CD4-positive, alpha-beta T cell treated with Interleukin-17A for 4 hours (primary cell): ENCODE measurements around the gene GLRX3.

Experiments
- DNase-seq: peaks from one replicate; pipeline ENCODE4 v3.0.0-alpha.2; 2020; ENCODE audit warnings: mixed read lengths

The GLRX3 gene

DNA sequence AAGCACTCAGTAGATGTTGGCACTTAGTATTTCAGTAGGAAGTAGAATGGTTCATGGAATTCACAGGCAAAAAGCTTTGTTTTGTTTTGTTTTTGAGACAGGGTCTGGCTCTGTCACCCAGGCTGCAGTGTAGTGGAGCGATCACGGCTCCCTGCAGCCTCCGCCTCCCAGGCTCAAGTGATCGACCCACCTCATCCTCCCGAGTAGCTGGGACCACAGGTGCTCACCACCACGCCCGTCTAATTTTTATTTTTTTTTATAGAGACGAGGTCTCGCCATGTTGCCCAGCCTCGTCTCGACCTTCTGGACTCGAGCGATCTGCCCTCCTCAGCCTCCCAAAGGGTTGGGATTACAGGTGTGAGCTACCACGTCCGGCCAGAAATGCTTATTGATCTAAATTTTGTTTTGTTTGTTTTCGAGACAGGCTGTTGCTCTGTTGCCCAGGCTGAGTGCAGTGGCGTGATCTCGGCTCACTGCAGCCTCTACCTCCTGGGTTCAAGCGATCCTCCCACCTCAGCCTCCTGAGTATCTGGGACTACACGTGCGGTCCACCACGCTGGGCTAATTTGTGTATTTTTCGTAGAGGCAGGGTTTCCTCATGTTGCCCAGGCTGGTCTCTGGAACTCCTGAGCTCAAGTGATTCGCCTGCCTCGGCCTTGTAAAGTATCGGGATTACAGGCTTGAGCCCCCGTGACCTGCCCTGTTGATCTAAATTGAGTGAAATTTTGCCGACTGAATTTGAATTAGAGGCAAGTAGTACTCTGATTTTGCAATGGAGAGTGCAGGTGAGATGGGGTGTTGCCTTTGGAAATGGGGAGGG is 1.7 kb downstream of the GLRX3 start:
- DNase-seq: no peak

- no peak for DNase-seq
Measured at GRCh38 chr10:130138479-130138866, 2.3 kb downstream of the GLRX3 start.

DNA sequence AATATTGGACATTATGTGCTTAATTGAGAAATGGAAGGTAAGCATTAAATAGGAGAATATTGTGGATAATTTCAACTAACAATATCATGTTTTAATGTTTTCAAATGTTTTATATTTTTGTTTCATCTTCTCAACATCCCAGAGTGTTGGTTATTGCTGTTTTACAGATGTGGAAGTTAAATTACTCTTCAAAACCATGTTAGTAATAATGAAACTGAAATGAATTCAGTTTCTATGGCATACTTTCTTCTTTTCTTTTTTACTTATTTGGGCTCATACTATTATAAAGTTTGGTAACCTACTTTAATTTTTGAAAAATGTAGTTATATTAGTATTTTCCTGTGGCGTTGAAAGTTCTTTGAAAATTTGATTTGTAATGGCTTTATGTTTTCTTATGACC is 4.2 kb downstream of the GLRX3 start:
- DNase-seq: no peak

- DNase-seq: no peak
Measured at GRCh38 chr10:130141038-130141437, 4.8 kb downstream of the GLRX3 start.

DNA sequence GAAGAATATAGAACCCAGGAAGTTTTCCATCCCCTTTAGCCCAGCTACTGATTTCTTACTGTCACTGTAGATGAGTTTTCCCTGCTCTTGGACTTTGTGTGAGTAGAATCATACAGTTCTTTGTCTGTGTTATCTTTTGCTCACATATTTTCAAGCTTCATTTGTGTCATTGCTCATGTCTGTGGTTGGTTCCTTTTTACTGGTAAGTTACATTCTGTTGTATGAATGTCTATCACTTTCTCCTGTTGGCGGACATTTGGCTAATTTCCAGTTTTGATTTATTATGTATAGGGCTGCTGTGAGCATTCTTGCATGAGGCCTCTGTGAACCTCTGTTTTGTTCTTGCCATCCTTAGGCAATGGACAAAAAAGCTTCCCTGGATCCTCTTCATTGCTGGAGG is 5.3 kb downstream of the GLRX3 start:
- no peak for DNase-seq

GRCh38 chr10:130141878-130142277 is 5.7 kb downstream of the GLRX3 start:
- peak; percentile 17 for DNase-seq

DNA sequence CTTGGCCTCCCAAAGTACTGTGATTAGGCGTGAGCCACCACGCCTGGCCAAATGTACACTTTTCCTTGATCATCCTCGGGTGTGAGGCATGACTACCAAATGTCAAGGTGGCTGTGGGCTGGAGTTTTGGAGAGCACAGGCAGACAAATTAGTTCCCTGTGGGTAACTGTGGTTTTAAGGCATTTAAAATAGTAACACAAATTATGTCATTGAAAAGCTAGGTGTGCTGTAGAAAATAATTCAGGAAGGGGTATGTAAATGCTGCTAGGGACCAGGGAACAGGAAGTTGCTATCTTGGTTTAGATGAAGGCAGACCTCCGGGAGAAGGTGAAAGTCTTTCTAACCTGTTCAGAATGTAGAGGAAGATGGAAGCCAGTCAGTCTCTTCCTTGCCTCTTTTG is 9.9 kb downstream of the GLRX3 start:
- no peak for DNase-seq

DNA sequence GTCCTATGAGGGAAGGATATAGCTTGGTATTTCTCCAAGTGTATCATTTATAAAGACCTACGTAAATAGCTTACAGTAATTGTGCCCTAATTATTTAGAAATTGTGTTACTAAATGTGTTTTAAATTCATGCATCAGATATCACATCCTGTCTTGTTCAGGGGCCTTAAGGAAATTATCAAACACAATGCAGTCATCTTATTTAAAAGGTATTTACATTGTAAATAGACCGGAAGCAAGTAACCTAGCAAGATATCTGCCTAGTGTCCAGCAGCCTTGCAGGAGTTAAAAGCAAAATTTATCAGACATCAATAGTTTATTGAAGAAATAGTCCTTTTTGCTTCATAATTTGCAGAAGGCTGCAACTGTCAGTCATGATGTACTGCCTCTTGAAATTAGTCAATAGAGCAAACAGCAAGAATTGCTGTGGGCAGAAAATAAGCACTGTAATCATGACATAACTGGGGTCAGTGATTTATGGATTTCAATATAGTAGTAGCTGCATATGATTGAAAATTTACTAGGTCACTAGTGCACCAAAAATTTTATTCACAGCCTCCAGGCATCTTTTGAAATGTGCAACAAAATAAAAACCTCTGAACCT is 23.1 kb downstream of the GLRX3 start:
- no peak for DNase-seq

GRCh38 chr10:130160775-130161174 is 24.6 kb downstream of the GLRX3 start:
- no peak for DNase-seq

DNA sequence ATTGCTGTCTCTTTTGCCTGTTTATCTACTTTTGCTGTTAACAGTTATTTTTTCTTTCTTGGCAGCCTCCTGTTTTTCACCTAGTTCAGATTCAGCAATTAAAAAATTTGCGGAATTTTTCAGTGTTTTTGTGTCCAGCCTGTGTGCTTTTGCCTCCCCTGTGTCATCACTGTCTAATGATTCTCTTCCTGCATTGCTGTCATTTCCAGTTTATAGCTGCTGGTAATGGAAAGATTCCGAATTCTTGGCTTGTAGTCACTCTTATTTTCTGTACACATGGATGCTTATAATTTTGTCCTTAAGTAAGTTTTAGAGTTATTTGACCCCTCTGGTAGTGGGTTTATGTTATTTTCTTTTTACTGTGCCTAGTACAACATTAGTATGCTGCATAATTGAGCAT is 25.1 kb downstream of the GLRX3 start:
- no peak for DNase-seq

DNA sequence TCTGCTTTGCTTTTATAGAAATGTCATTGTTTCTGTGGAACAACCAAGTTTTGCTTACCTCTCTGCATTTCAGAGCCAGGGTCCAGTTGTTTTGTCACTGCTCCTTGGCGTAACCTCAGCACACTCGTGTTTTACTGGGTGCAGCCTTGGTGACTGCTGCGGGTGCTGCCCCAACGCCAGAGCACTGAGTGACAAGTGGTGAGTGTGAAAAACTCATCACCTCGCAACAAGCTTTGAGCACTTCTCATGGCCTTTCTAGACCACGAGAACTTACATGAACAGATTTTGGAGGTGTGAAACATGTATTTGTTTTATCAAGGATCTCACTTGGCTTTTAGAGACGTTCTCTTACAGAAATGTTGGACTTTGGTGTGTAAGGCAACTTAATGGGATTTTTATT is 31.0 kb downstream of the GLRX3 start:
- no peak for DNase-seq

DNA sequence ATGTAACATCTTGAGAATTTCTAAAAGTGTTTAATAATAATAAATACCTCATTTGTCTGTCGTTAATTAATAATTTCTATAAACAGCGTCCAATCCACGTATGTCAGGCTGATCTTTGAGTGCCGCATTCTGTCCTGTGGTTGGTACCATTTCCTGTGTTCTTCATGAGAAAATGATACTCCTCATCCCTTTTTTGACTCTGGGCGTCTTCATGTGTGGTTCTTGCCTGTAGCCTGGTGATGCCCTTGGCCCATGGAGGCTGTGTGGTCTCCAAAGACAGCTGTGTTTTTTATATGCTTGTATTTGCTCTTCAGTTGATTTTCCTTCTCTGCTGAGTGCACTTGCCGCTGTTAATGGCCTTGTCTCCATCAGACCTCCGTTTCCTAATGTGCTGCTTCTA is 31.5 kb downstream of the GLRX3 start:
- DNase-seq: no peak

- DNase-seq: no peak
Measured at GRCh38 chr10:130169136-130169859, 33.1 kb downstream of the GLRX3 start.

- peak; percentile 46 for DNase-seq
Measured at GRCh38 chr10:130171196-130171595, 35.0 kb downstream of the GLRX3 start.

DNA sequence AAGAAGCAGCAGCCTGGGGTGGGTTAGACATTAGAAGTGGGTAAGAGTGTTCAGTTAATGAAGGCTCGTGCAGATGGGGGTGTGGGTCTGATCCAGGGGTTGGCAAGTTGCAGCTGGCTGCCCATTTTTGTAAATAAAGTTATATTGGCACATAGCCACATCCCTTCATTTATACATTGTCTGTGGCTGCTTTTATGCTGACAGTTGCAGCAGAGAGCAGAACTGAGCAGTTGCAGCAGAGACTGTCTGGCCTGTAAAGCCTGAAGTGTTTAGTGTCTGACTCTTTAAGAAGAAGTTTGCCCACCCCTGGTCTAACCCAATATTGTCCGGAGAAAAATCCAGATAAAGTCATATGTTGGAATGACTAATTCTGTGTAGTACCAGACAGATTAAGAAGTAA is 38.1 kb downstream of the GLRX3 start:
- no peak for DNase-seq

GRCh38 chr10:130175074-130175473 is 38.9 kb downstream of the GLRX3 start:
- DNase-seq: no peak

- DNase-seq: no peak
Measured at GRCh38 chr10:130177250-130177649, 41.1 kb downstream of the GLRX3 start.

DNA sequence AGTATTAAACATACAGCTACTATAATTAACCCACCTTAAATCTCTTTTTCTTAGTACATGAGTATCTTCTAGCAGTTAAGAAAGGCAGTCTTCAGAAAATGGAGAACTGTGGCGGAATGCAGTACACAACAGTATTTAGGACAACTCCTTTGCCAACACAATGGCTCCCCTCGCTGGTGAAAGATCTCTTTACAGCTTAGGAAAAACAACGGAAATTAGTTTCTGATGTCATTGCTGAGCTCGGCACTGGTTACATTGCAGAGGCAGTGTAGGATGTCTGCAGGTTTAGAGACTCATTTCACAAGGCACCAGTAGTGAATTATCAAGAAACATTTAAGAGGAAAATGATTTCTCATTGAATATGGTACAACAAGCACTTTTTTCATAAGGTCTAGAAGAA is 43.4 kb downstream of the GLRX3 start:
- peak; percentile 48 for DNase-seq

GRCh38 chr10:130180416-130180815 is 44.2 kb downstream of the GLRX3 start:
- DNase-seq: no peak

GRCh38 chr10:130181858-130182257 is 45.7 kb downstream of the GLRX3 start:
- DNase-seq: no peak

GRCh38 chr10:130185591-130185990 is 49.4 kb downstream of the GLRX3 start:
- DNase-seq: no peak

- DNase-seq: no peak
Measured at GRCh38 chr10:130188195-130189175, 52.3 kb downstream of the GLRX3 start.

- DNase-seq: no peak
Measured at GRCh38 chr10:130189608-130190054, 53.4 kb downstream of the GLRX3 start.
